Measurements from ENCODE around the gene CDKN2C. TPM values are rescaled to one million over a fixed set of nuclear protein-coding genes. Genes with fewer than 3 reads are reported as not detected.
"Not testable (repeated sequence)": the region's sequence is repeated elsewhere in the genome, so short reads cannot be mapped to it uniquely, and the experiment has no call there.

Gene CDKN2C
- total RNA-seq, 1 donor from 2014 or later, result 22.8 TPM

GRCh38 chr1:50994997-50995396, 25.0 kb downstream of the CDKN2C start:
- DNase-seq (ENCODE audit: extremely low spot score in 2 of 2), result no peak
- intact Hi-C loops (cut with DNase I), result no loop called here
- Histone ChIP-seq H3K4me3 (no peak overlapping the region), H3K4me1 (no peaks in the 10 kb centered on the region), H3K9me3 (no peaks in the 10 kb centered on the region), H3K27ac (no peak overlapping the region), H3K27me3 (no peaks in the 10 kb centered on the region), H3K36me3 (no peaks in the 10 kb centered on the region)
- no peak for TF ChIP-seq CTCF (IDR thresholded peaks at IDR 0.05)

GRCh38 chr1:50995651-50996050, 25.6 kb downstream of the CDKN2C start:
- intact Hi-C loops (cut with DNase I), result no loop called here

GRCh38 chr1:50996083-50996482, 26.0 kb downstream of the CDKN2C start:
- intact Hi-C loops (cut with DNase I), result no loop called here
- Histone ChIP-seq H3K36me3 (no peaks in the 10 kb centered on the region), H3K9me3 (no peaks in the 10 kb centered on the region), H3K4me3 (no peak overlapping the region), H3K27me3 (no peaks in the 10 kb centered on the region), H3K27ac (no peak overlapping the region), H3K4me1 (no peaks in the 10 kb centered on the region)
- TF ChIP-seq POLR2AphosphoS5 (IDR thresholded peaks at IDR 0.05; ENCODE audit: insufficient read depth in 1 of 2, low read depth in 1 of 2) (no peak), POLR2A (IDR thresholded peaks at IDR 0.05) (no peak), CTCF (IDR thresholded peaks at IDR 0.05) (no peak)
- no peak for DNase-seq (ENCODE audit: extremely low spot score in 2 of 2)

More at GRCh38 chr1:50995651-50996050, 25.6 kb downstream of the CDKN2C start:
- H3K4me3 ChIP-seq, result no peak overlapping the region
- no peak for DNase-seq (ENCODE audit: extremely low spot score in 2 of 2)
- no peak for TF ChIP-seq POLR2A (IDR thresholded peaks at IDR 0.05)
- no peak for TF ChIP-seq CTCF (IDR thresholded peaks at IDR 0.05)
- TF ChIP-seq POLR2AphosphoS5 (IDR thresholded peaks at IDR 0.05; ENCODE audit: insufficient read depth in 1 of 2, low read depth in 1 of 2), result no peak
- no peaks in the 10 kb centered on the region for H3K9me3 ChIP-seq
- no peaks in the 10 kb centered on the region for H3K4me1 ChIP-seq
- no peaks in the 10 kb centered on the region for H3K27me3 ChIP-seq
- H3K36me3 ChIP-seq, result no peaks in the 10 kb centered on the region
- no peak overlapping the region for H3K27ac ChIP-seq

- H3K27me3 ChIP-seq; H3K4me3 ChIP-seq; intact Hi-C loops (cut with DNase I); DNase-seq (ENCODE audit: extremely low spot score in 2 of 2); H3K4me1 ChIP-seq; H3K36me3 ChIP-seq; H3K27ac ChIP-seq; H3K9me3 ChIP-seq: not testable (repeated sequence)
These were observed 29.3 kb downstream of the CDKN2C start for GRCh38 chr1:50999375-50999774.

- intact Hi-C loops (cut with DNase I), result no loop called here
- Histone ChIP-seq H3K27me3 (no peaks in the 10 kb centered on the region), H3K27ac (no peak overlapping the region), H3K9me3 (no peaks in the 10 kb centered on the region), H3K36me3 (no peaks in the 10 kb centered on the region), H3K4me1 (no peaks in the 10 kb centered on the region), H3K4me3 (no peak overlapping the region)
- no peak for DNase-seq (ENCODE audit: extremely low spot score in 2 of 2)
- no peak for TF ChIP-seq POLR2AphosphoS5 (IDR thresholded peaks at IDR 0.05; ENCODE audit: insufficient read depth in 1 of 2, low read depth in 1 of 2)
- TF ChIP-seq POLR2A (IDR thresholded peaks at IDR 0.05), result no peak
- no peak for TF ChIP-seq CTCF (IDR thresholded peaks at IDR 0.05)
These were observed 30.1 kb downstream of the CDKN2C start for GRCh38 chr1:51000160-51000559.

- H3K36me3 ChIP-seq, result no peaks in the 10 kb centered on the region
These were observed 30.6 kb downstream of the CDKN2C start for GRCh38 chr1:51000651-51001050.

More at GRCh38 chr1:51000651-51001050, 30.6 kb downstream of the CDKN2C start:
- intact Hi-C loops (cut with DNase I), result no loop called here
- H3K9me3 ChIP-seq, result no peaks in the 10 kb centered on the region
- no peaks in the 10 kb centered on the region for H3K27me3 ChIP-seq
- no peak overlapping the region for H3K4me3 ChIP-seq
- H3K4me1 ChIP-seq, result no peaks in the 10 kb centered on the region
- no peak overlapping the region for H3K27ac ChIP-seq
- TF ChIP-seq CTCF (IDR thresholded peaks at IDR 0.05), result no peak
- TF ChIP-seq POLR2A (IDR thresholded peaks at IDR 0.05), result no peak
- TF ChIP-seq POLR2AphosphoS5 (IDR thresholded peaks at IDR 0.05; ENCODE audit: insufficient read depth in 1 of 2, low read depth in 1 of 2), result no peak
- no peak for DNase-seq (ENCODE audit: extremely low spot score in 2 of 2)

Measured in vagina (tissue), 2 donors.